ENCODE data around the gene MYL9. TPM values are rescaled to one million over a fixed set of nuclear protein-coding genes. Genes with fewer than 3 reads are reported as not detected.

Gene MYL9
- total and polyA plus RNA-seq, 10 of the 15 experiments (the other 5 are each of a cell fraction or from before 2014, with no cell fraction given), result 0.28 to 1.7 (median 0.63) TPM; not detected in 3

DNA sequence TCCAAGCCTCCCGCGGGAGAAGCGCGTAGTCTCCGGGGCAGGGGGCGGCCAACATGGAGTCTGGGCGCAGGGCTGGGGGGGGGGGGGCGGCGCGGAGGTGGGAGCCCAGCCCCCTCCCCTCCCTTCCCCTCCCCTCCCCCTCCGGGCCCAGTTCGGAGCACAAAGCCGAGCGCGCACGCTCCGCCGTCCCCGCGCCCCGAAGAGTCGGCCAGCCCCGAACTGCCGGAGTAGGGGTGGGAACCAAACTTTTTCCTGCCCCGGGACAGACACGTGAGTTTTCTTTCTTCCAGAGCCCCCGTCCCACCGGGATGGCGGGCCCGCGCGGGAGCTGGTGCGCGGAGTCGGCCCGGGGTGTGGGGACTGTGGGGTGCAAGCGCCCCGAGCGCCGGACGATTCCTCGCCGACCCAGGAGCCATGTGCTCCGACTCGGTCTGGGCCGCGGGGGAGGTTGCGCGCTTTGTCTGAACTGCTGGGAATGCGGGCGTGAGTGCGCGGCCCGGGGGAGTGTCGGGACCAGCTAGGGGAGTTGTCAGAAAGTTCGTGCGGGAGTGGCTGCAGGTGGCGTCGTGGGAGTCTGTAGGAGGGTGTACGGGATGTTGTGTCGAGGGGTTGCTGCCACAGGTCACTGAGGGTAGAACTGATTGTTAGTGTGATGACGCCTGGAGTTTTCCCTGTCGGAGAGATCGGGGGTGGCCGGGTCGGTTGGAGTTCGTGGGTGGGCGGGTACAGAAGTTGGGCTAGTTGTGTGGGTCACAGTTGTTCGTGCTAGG is 33.2 kb downstream of the MYL9 start (continued):
- TF ChIP-seq, protein P1, sequence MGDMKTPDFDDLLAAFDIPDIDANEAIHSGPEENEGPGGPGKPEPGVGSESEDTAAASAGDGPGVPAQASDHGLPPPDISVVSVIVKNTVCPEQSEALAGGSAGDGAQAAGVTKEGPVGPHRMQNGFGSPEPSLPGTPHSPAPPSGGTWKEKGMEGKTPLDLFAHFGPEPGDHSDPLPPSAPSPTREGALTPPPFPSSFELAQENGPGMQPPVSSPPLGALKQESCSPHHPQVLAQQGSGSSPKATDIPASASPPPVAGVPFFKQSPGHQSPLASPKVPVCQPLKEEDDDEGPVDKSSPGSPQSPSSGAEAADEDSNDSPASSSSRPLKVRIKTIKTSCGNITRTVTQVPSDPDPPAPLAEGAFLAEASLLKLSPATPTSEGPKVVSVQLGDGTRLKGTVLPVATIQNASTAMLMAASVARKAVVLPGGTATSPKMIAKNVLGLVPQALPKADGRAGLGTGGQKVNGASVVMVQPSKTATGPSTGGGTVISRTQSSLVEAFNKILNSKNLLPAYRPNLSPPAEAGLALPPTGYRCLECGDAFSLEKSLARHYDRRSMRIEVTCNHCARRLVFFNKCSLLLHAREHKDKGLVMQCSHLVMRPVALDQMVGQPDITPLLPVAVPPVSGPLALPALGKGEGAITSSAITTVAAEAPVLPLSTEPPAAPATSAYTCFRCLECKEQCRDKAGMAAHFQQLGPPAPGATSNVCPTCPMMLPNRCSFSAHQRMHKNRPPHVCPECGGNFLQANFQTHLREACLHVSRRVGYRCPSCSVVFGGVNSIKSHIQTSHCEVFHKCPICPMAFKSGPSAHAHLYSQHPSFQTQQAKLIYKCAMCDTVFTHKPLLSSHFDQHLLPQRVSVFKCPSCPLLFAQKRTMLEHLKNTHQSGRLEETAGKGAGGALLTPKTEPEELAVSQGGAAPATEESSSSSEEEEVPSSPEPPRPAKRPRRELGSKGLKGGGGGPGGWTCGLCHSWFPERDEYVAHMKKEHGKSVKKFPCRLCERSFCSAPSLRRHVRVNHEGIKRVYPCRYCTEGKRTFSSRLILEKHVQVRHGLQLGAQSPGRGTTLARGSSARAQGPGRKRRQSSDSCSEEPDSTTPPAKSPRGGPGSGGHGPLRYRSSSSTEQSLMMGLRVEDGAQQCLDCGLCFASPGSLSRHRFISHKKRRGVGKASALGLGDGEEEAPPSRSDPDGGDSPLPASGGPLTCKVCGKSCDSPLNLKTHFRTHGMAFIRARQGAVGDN (IDR thresholded peaks at IDR 0.05), result peak; percentile 34; the same call in 1 of the 2 replicates
- TF ChIP-seq NFXL1 (IDR thresholded peaks at IDR 0.05; ENCODE audit: borderline replicate concordance) (no peak), JUNB (IDR thresholded peaks at IDR 0.05) (no peak), MXI1 (IDR thresholded peaks at IDR 0.05; ENCODE audit: low read depth, low read length) (no peak), SP1 (IDR thresholded peaks at IDR 0.05; ENCODE audit: low read depth, low read length) (no peak), HCFC1 (IDR thresholded peaks at IDR 0.05; ENCODE audit: low read length) (no peak), ZBED1 (IDR thresholded peaks at IDR 0.05; ENCODE audit: borderline replicate concordance) (no peak), HDAC2 (IDR thresholded peaks at IDR 0.05) (no peak)
- TF ChIP-seq, protein P2, sequence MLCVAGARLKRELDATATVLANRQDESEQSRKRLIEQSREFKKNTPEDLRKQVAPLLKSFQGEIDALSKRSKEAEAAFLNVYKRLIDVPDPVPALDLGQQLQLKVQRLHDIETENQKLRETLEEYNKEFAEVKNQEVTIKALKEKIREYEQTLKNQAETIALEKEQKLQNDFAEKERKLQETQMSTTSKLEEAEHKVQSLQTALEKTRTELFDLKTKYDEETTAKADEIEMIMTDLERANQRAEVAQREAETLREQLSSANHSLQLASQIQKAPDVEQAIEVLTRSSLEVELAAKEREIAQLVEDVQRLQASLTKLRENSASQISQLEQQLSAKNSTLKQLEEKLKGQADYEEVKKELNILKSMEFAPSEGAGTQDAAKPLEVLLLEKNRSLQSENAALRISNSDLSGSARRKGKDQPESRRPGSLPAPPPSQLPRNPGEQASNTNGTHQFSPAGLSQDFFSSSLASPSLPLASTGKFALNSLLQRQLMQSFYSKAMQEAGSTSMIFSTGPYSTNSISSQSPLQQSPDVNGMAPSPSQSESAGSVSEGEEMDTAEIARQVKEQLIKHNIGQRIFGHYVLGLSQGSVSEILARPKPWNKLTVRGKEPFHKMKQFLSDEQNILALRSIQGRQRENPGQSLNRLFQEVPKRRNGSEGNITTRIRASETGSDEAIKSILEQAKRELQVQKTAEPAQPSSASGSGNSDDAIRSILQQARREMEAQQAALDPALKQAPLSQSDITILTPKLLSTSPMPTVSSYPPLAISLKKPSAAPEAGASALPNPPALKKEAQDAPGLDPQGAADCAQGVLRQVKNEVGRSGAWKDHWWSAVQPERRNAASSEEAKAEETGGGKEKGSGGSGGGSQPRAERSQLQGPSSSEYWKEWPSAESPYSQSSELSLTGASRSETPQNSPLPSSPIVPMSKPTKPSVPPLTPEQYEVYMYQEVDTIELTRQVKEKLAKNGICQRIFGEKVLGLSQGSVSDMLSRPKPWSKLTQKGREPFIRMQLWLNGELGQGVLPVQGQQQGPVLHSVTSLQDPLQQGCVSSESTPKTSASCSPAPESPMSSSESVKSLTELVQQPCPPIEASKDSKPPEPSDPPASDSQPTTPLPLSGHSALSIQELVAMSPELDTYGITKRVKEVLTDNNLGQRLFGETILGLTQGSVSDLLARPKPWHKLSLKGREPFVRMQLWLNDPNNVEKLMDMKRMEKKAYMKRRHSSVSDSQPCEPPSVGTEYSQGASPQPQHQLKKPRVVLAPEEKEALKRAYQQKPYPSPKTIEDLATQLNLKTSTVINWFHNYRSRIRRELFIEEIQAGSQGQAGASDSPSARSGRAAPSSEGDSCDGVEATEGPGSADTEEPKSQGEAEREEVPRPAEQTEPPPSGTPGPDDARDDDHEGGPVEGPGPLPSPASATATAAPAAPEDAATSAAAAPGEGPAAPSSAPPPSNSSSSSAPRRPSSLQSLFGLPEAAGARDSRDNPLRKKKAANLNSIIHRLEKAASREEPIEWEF (IDR thresholded peaks at IDR 0.05; ENCODE audit: insufficient replicate concordance, low read depth, low read length), result no peak
- TF ChIP-seq, protein P3, sequence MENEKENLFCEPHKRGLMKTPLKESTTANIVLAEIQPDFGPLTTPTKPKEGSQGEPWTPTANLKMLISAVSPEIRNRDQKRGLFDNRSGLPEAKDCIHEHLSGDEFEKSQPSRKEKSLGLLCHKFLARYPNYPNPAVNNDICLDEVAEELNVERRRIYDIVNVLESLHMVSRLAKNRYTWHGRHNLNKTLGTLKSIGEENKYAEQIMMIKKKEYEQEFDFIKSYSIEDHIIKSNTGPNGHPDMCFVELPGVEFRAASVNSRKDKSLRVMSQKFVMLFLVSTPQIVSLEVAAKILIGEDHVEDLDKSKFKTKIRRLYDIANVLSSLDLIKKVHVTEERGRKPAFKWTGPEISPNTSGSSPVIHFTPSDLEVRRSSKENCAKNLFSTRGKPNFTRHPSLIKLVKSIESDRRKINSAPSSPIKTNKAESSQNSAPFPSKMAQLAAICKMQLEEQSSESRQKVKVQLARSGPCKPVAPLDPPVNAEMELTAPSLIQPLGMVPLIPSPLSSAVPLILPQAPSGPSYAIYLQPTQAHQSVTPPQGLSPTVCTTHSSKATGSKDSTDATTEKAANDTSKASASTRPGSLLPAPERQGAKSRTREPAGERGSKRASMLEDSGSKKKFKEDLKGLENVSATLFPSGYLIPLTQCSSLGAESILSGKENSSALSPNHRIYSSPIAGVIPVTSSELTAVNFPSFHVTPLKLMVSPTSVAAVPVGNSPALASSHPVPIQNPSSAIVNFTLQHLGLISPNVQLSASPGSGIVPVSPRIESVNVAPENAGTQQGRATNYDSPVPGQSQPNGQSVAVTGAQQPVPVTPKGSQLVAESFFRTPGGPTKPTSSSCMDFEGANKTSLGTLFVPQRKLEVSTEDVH (IDR thresholded peaks at IDR 0.05; ENCODE audit: low read depth, partially characterized antibody), result no peak
- TF ChIP-seq, protein P4, sequence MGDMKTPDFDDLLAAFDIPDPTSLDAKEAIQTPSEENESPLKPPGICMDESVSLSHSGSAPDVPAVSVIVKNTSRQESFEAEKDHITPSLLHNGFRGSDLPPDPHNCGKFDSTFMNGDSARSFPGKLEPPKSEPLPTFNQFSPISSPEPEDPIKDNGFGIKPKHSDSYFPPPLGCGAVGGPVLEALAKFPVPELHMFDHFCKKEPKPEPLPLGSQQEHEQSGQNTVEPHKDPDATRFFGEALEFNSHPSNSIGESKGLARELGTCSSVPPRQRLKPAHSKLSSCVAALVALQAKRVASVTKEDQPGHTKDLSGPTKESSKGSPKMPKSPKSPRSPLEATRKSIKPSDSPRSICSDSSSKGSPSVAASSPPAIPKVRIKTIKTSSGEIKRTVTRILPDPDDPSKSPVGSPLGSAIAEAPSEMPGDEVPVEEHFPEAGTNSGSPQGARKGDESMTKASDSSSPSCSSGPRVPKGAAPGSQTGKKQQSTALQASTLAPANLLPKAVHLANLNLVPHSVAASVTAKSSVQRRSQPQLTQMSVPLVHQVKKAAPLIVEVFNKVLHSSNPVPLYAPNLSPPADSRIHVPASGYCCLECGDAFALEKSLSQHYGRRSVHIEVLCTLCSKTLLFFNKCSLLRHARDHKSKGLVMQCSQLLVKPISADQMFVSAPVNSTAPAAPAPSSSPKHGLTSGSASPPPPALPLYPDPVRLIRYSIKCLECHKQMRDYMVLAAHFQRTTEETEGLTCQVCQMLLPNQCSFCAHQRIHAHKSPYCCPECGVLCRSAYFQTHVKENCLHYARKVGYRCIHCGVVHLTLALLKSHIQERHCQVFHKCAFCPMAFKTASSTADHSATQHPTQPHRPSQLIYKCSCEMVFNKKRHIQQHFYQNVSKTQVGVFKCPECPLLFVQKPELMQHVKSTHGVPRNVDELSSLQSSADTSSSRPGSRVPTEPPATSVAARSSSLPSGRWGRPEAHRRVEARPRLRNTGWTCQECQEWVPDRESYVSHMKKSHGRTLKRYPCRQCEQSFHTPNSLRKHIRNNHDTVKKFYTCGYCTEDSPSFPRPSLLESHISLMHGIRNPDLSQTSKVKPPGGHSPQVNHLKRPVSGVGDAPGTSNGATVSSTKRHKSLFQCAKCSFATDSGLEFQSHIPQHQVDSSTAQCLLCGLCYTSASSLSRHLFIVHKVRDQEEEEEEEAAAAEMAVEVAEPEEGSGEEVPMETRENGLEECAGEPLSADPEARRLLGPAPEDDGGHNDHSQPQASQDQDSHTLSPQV (IDR thresholded peaks at IDR 0.05), result no peak

Measured in GM12878 (cell line).